ENCODE measurements around the gene ADARB1.

The ADARB1 gene

GRCh38 chr21:45085700-45086099 lies 11.3 kb downstream of the ADARB1 start:
- Histone ChIP-seq H2BK15ac (ENCODE audit: low read depth, poor library complexity, severe bottlenecking) (no peak overlapping the region), H3K23ac (ENCODE audit: low read length in 2 of 2) (no peak overlapping the region), H3K18ac (ENCODE audit: low read depth in 1 of 2, low read length in 2 of 2) (no peak overlapping the region), H4K91ac (ENCODE audit: low read length) (no peak overlapping the region), H3K4me2 (ENCODE audit: low read length, poor library complexity, severe bottlenecking) (no peak overlapping the region), H3K4me1 (ENCODE audit: control insufficient read depth, insufficient read depth, low read depth, low read length) (peaks cover 4% of the 10 kb centered on the region), H2BK5ac (ENCODE audit: low read depth, low read length, poor library complexity, severe bottlenecking) (no peak overlapping the region), H2AK5ac (ENCODE audit: low read length, severe bottlenecking) (no peak overlapping the region), H3K79me1 (replicated peaks; ENCODE audit: low read length, poor library complexity, severe bottlenecking) (peaks cover 29% of the 10 kb centered on the region), H3K4ac (ENCODE audit: low read depth in 1 of 2, low read length in 2 of 2) (no peak overlapping the region), H3K9ac (ENCODE audit: low read length) (no peak overlapping the region), H3K27me3 (ENCODE audit: control insufficient read depth in 1 of 2, insufficient read depth in 1 of 2, low read length in 2 of 2) (peaks cover 0 to 3% of the 10 kb centered on the region in 2 experiments), H2AFZ (ENCODE audit: low read depth, low read length) (no peak overlapping the region), H4K8ac (ENCODE audit: low read length) (no peak overlapping the region), H3K36me3 (ENCODE audit: control insufficient read depth in 1 of 2, insufficient read depth in 2 of 2, low read depth in 1 of 2, low read length in 2 of 2) (peaks cover 0 to 6% of the 10 kb centered on the region in 2 experiments), H3K14ac (ENCODE audit: low read length in 2 of 2) (no peak overlapping the region), H2BK12ac (ENCODE audit: low read length in 2 of 2) (no peak overlapping the region), H3K4me3 (ENCODE audit: insufficient read depth in 1 of 2, low read depth in 1 of 2, low read length in 2 of 2) (no peak overlapping the region), H2BK120ac (ENCODE audit: low read depth, low read length) (no peak overlapping the region), H3K27ac (ENCODE audit: low read length, poor library complexity, severe bottlenecking) (no peak overlapping the region), H3K9me3 (ENCODE audit: control insufficient read depth, low read length) (no peaks in the 10 kb centered on the region)
- 93% methylated on average over 6 of the region's 6 CpGs for WGBS
- no peak for DNase-seq

- Histone ChIP-seq H3K36me3 (ENCODE audit: control insufficient read depth in 1 of 2, insufficient read depth in 2 of 2, low read depth in 1 of 2, low read length in 2 of 2) (peaks cover 0 to 6% of the 10 kb centered on the region in 2 experiments), H3K4me1 (ENCODE audit: control insufficient read depth, insufficient read depth, low read depth, low read length) (peaks cover 2% of the 10 kb centered on the region), H2BK15ac (ENCODE audit: low read depth, poor library complexity, severe bottlenecking) (no peak overlapping the region), H2AFZ (ENCODE audit: low read depth, low read length) (no peak overlapping the region), H3K9me3 (ENCODE audit: control insufficient read depth, low read length) (no peaks in the 10 kb centered on the region), H3K27me3 (ENCODE audit: control insufficient read depth in 1 of 2, insufficient read depth in 1 of 2, low read length in 2 of 2) (peaks cover 0 to 3% of the 10 kb centered on the region in 2 experiments), H2AK5ac (ENCODE audit: low read length, severe bottlenecking) (no peak overlapping the region), H3K14ac (ENCODE audit: low read length in 2 of 2) (no peak overlapping the region), H3K4me3 (ENCODE audit: insufficient read depth in 1 of 2, low read depth in 1 of 2, low read length in 2 of 2) (no peak overlapping the region), H2BK120ac (ENCODE audit: low read depth, low read length) (no peak overlapping the region), H3K79me1 (replicated peaks; ENCODE audit: low read length, poor library complexity, severe bottlenecking) (peaks cover 29% of the 10 kb centered on the region), H3K18ac (ENCODE audit: low read depth in 1 of 2, low read length in 2 of 2) (no peak overlapping the region), H3K23ac (ENCODE audit: low read length in 2 of 2) (no peak overlapping the region), H3K9ac (ENCODE audit: low read length) (no peak overlapping the region), H3K27ac (ENCODE audit: low read length, poor library complexity, severe bottlenecking) (no peak overlapping the region), H4K8ac (ENCODE audit: low read length) (no peak overlapping the region), H2BK12ac (ENCODE audit: low read length in 2 of 2) (no peak overlapping the region), H3K4me2 (ENCODE audit: low read length, poor library complexity, severe bottlenecking) (no peak overlapping the region), H2BK5ac (ENCODE audit: low read depth, low read length, poor library complexity, severe bottlenecking) (no peak overlapping the region), H4K91ac (ENCODE audit: low read length) (no peak overlapping the region), H3K4ac (ENCODE audit: low read depth in 1 of 2, low read length in 2 of 2) (no peak overlapping the region)
- no peak for DNase-seq
- WGBS = 95% methylated on average over 15 of the region's 15 CpGs
These were observed 12.1 kb downstream of the ADARB1 start for GRCh38 chr21:45086337-45086958.

- H2BK120ac ChIP-seq (ENCODE audit: low read depth, low read length) = no peak overlapping the region
- H3K27me3 ChIP-seq (ENCODE audit: control insufficient read depth in 1 of 2, insufficient read depth in 1 of 2, low read length in 2 of 2) = peaks cover 0 to 3% of the 10 kb centered on the region in 2 experiments
- H3K4me3 ChIP-seq (ENCODE audit: insufficient read depth in 1 of 2, low read depth in 1 of 2, low read length in 2 of 2) = no peak overlapping the region
- peaks cover 30% of the 10 kb centered on the region for H3K79me1 ChIP-seq (replicated peaks; ENCODE audit: low read length, poor library complexity, severe bottlenecking)
- no peak overlapping the region for H3K18ac ChIP-seq (ENCODE audit: low read depth in 1 of 2, low read length in 2 of 2)
- H2BK15ac ChIP-seq (ENCODE audit: low read depth, poor library complexity, severe bottlenecking) = no peak overlapping the region
- H3K9ac ChIP-seq (ENCODE audit: low read length) = no peak overlapping the region
- H4K91ac ChIP-seq (ENCODE audit: low read length) = no peak overlapping the region
- no peak overlapping the region for H2AFZ ChIP-seq (ENCODE audit: low read depth, low read length)
- no peak overlapping the region for H3K4ac ChIP-seq (ENCODE audit: low read depth in 1 of 2, low read length in 2 of 2)
- H3K4me2 ChIP-seq (ENCODE audit: low read length, poor library complexity, severe bottlenecking) = no peak overlapping the region
- peaks cover 0 to 3% of the 10 kb centered on the region in 2 experiments for H3K36me3 ChIP-seq (ENCODE audit: control insufficient read depth in 1 of 2, insufficient read depth in 2 of 2, low read depth in 1 of 2, low read length in 2 of 2)
- no peak overlapping the region for H2BK12ac ChIP-seq (ENCODE audit: low read length in 2 of 2)
- no peaks in the 10 kb centered on the region for H3K9me3 ChIP-seq (ENCODE audit: control insufficient read depth, low read length)
- no peak overlapping the region for H3K23ac ChIP-seq (ENCODE audit: low read length in 2 of 2)
- 86% methylated on average over 8 of the region's 10 CpGs for WGBS
- no peak for DNase-seq
- H3K27ac ChIP-seq (ENCODE audit: low read length, poor library complexity, severe bottlenecking) = no peak overlapping the region
- H4K8ac ChIP-seq (ENCODE audit: low read length) = no peak overlapping the region
- H2AK5ac ChIP-seq (ENCODE audit: low read length, severe bottlenecking) = no peak overlapping the region
- H3K4me1 ChIP-seq (ENCODE audit: control insufficient read depth, insufficient read depth, low read depth, low read length) = peaks cover 2% of the 10 kb centered on the region
- H3K14ac ChIP-seq (ENCODE audit: low read length in 2 of 2) = no peak overlapping the region
- H2BK5ac ChIP-seq (ENCODE audit: low read depth, low read length, poor library complexity, severe bottlenecking) = no peak overlapping the region
These were observed 12.8 kb downstream of the ADARB1 start for GRCh38 chr21:45087022-45087823.

GRCh38 chr21:45088116-45088515 lies 13.7 kb downstream of the ADARB1 start:
- no peak for DNase-seq
- Histone ChIP-seq H3K27me3 (ENCODE audit: control insufficient read depth in 1 of 2, insufficient read depth in 1 of 2, low read length in 2 of 2) (peaks cover 0 to 3% of the 10 kb centered on the region in 2 experiments), H4K8ac (ENCODE audit: low read length) (no peak overlapping the region), H3K4me2 (ENCODE audit: low read length, poor library complexity, severe bottlenecking) (no peak overlapping the region), H2BK15ac (ENCODE audit: low read depth, poor library complexity, severe bottlenecking) (no peak overlapping the region), H3K9me3 (ENCODE audit: control insufficient read depth, low read length) (no peaks in the 10 kb centered on the region), H2BK12ac (ENCODE audit: low read length in 2 of 2) (no peak overlapping the region), H2AFZ (ENCODE audit: low read depth, low read length) (no peak overlapping the region), H3K23ac (ENCODE audit: low read length in 2 of 2) (no peak overlapping the region), H3K4me1 (ENCODE audit: control insufficient read depth, insufficient read depth, low read depth, low read length) (peaks cover 2% of the 10 kb centered on the region), H3K27ac (ENCODE audit: low read length, poor library complexity, severe bottlenecking) (no peak overlapping the region), H2BK120ac (ENCODE audit: low read depth, low read length) (no peak overlapping the region), H3K14ac (ENCODE audit: low read length in 2 of 2) (no peak overlapping the region), H3K9ac (ENCODE audit: low read length) (no peak overlapping the region), H3K18ac (ENCODE audit: low read depth in 1 of 2, low read length in 2 of 2) (no peak overlapping the region), H4K91ac (ENCODE audit: low read length) (no peak overlapping the region), H3K4ac (ENCODE audit: low read depth in 1 of 2, low read length in 2 of 2) (no peak overlapping the region), H2AK5ac (ENCODE audit: low read length, severe bottlenecking) (no peak overlapping the region), H3K36me3 (ENCODE audit: control insufficient read depth in 1 of 2, insufficient read depth in 2 of 2, low read depth in 1 of 2, low read length in 2 of 2) (no peaks in the 10 kb centered on the region), H2BK5ac (ENCODE audit: low read depth, low read length, poor library complexity, severe bottlenecking) (no peak overlapping the region), H3K79me1 (replicated peaks; ENCODE audit: low read length, poor library complexity, severe bottlenecking) (peaks cover 33% of the 10 kb centered on the region), H3K4me3 (ENCODE audit: insufficient read depth in 1 of 2, low read depth in 1 of 2, low read length in 2 of 2) (no peak overlapping the region)
- 100% methylated on average over 3 of the region's 4 CpGs for WGBS
